ENCODE results near the gene LRRC66. TPM values are rescaled to one million over a fixed set of nuclear protein-coding genes. Genes with fewer than 3 reads are reported as not detected.
A peak's percentile ranks its signal among the peaks of the same experiment; 100 is the strongest.

LRRC66 gene
- total and polyA plus RNA-seq, 2 of the 13 experiments (the other 11 are each of a cell fraction or from before 2014, with no cell fraction given), result not detected

DNA sequence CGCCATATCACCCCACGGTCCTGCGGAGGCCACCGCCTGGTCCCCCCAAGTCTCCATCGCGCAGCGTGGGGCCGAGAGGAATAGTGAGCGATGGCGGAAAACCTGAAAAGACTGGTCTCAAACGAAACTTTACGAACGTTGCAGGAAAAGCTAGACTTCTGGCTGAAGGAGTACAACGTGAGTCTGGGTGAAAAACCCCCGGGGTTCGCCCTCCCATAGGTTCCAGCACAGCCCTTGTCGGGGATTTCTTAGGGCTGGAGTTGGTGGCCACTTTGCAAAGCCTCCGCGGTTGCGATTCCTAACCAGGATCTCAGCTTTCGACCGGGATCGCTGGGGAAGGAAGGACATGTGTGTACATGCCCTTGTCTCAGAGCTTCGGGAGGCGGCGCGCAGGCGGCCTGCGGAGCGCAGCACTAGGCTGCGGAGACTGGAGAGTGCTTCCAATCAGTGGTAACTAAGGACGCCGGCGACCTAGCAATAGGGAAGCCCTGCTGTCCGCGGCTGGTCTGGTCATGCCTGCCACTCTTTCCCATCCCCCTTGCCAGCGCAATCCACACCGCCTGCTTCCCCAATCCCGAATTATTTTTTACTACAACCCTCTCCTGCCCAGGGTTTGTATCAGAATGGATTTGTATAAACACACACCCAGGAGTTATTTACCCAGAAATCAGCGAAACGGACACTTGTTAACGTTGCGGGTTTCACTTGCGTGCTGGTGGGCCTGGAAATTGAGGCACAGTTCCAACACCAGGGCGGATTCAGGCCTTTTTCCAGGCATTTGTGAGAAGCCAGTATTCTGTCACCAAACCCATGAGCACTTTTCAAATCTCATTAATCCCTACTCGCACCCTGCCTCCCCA lies 31.7 kb upstream of the LRRC66 start (continued):
- TF ChIP-seq, protein P1, sequence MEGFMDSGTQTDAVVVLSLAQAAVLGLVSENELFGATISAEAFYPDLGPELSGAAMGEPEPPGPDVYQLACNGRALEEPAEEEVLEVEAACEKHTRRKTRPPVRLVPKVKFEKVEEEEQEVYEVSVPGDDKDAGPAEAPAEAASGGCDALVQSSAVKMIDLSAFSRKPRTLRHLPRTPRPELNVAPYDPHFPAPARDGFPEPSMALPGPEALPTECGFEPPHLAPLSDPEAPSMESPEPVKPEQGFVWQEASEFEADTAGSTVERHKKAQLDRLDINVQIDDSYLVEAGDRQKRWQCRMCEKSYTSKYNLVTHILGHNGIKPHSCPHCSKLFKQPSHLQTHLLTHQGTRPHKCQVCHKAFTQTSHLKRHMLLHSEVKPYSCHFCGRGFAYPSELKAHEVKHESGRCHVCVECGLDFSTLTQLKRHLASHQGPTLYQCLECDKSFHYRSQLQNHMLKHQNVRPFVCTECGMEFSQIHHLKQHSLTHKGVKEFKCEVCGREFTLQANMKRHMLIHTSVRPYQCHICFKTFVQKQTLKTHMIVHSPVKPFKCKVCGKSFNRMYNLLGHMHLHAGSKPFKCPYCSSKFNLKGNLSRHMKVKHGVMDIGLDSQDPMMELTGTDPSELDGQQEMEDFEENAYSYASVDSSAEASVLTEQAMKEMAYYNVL (CRISPR knock-in tag; IDR thresholded peaks at IDR 0.05; ENCODE audit: borderline replicate concordance), result peak; percentile 71; the same call in 1 of the 2 replicates
- TF ChIP-seq, protein P2, sequence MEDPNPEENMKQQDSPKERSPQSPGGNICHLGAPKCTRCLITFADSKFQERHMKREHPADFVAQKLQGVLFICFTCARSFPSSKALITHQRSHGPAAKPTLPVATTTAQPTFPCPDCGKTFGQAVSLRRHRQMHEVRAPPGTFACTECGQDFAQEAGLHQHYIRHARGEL (CRISPR knock-in tag; IDR thresholded peaks at IDR 0.05), result no peak
- no peak for TF ChIP-seq PTBP1 (IDR thresholded peaks at IDR 0.05; ENCODE audit: low read depth, low read length, poor library complexity, severe bottlenecking)
- TF ChIP-seq, protein P3, sequence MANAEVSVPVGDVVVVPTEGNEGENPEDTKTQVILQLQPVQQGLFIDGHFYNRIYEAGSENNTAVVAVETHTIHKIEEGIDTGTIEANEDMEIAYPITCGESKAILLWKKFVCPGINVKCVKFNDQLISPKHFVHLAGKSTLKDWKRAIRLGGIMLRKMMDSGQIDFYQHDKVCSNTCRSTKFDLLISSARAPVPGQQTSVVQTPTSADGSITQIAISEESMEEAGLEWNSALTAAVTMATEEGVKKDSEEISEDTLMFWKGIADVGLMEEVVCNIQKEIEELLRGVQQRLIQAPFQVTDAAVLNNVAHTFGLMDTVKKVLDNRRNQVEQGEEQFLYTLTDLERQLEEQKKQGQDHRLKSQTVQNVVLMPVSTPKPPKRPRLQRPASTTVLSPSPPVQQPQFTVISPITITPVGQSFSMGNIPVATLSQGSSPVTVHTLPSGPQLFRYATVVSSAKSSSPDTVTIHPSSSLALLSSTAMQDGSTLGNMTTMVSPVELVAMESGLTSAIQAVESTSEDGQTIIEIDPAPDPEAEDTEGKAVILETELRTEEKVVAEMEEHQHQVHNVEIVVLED (CRISPR knock-in tag; IDR thresholded peaks at IDR 0.05; ENCODE audit: borderline replicate concordance), result no peak
- TF ChIP-seq ZNF841 (CRISPR knock-in tag; IDR thresholded peaks at IDR 0.05; ENCODE audit: borderline replicate concordance), result no peak
- peak; percentile 54; the same call in 1 of the 2 replicates for TF ChIP-seq ZNF563 (CRISPR knock-in tag; IDR thresholded peaks at IDR 0.05)
- TF ChIP-seq FOXO1 (CRISPR knock-in tag; IDR thresholded peaks at IDR 0.05), result no peak
- TF ChIP-seq LCORL (IDR thresholded peaks at IDR 0.05), result no peak
- no peak; the same call in 1 of the 2 replicates for TF ChIP-seq LCORL (CRISPR knock-in tag; IDR thresholded peaks at IDR 0.05)
- no peak for TF ChIP-seq U2AF1 (optimal IDR thresholded peaks at IDR 0.05; ENCODE audit: low read depth, low read length)
- TF ChIP-seq MAFG (CRISPR knock-in tag; IDR thresholded peaks at IDR 0.05), result no peak
- TF ChIP-seq ZSCAN5A (CRISPR knock-in tag; IDR thresholded peaks at IDR 0.05; ENCODE audit: borderline replicate concordance), result 0 out of 2 replicates have a peak, but pooled peaks have one; percentile 38
- no peak for TF ChIP-seq ZNF720 (CRISPR knock-in tag; IDR thresholded peaks at IDR 0.05)
- no peak for TF ChIP-seq NFE2 (CRISPR knock-in tag; IDR thresholded peaks at IDR 0.05)
- no peak for TF ChIP-seq ZNF770 (CRISPR knock-in tag; IDR thresholded peaks at IDR 0.05)
- TF ChIP-seq ZNF616 (CRISPR knock-in tag; IDR thresholded peaks at IDR 0.05; ENCODE audit: low read depth), result no peak
- no peak; the same call in 1 of the 2 replicates for TF ChIP-seq ZNF143 (CRISPR knock-in tag; IDR thresholded peaks at IDR 0.05)
- 0 out of 2 replicates have a peak, but pooled peaks have one; percentile 57 for TF ChIP-seq ZNF512B (CRISPR knock-in tag; IDR thresholded peaks at IDR 0.05; ENCODE audit: borderline replicate concordance)

Data from HepG2 (cell line).